ENCODE data around the gene SLC25A13. TPM values are rescaled to one million over a fixed set of nuclear protein-coding genes. Genes with fewer than 3 reads are reported as not detected.

Gene SLC25A13
- total RNA-seq, 1 experiment from 2014 or later, result 71.7 TPM

GRCh38 chr7:96342049-96342448 is 20.2 kb upstream of the SLC25A13 start:
- no peak overlapping the region for H2BK120ac ChIP-seq (ENCODE audit: low read depth, low read length, poor library complexity, severe bottlenecking)
- H4K8ac ChIP-seq (replicated peaks; ENCODE audit: insufficient read length, low read depth, low read length), result no peak overlapping the region
- Mint-ChIP-seq H3K9me3 (no peaks in the 10 kb centered on the region), H3K27ac (no peak overlapping the region), H3K4me1 (no peaks in the 10 kb centered on the region), H3K27me3 (ENCODE audit: low read depth) (peaks cover 24% of the 10 kb centered on the region), H3K36me3 (ENCODE audit: insufficient read depth in 1 of 3, low read depth in 3 of 3) (no peaks in the 10 kb centered on the region), H3K4me3 (no peak overlapping the region)
- no peak for DNase-seq
- H2BK12ac ChIP-seq (ENCODE audit: insufficient read length, low read depth, low read length), result no peak overlapping the region
- H2BK5ac ChIP-seq (ENCODE audit: insufficient read length, low read length), result no peak overlapping the region
- H3K79me1 ChIP-seq (ENCODE audit: insufficient read depth, low read depth, low read length, poor library complexity, severe bottlenecking), result no peaks in the 10 kb centered on the region
- no peak overlapping the region for H2AK5ac ChIP-seq (ENCODE audit: insufficient read length, low read length)
- H3K18ac ChIP-seq (ENCODE audit: insufficient read length, low read depth, low read length), result no peak overlapping the region
- H3K4me2 ChIP-seq (ENCODE audit: insufficient read depth, insufficient read length, low read length), result no peak overlapping the region
- H3K14ac ChIP-seq (ENCODE audit: insufficient read depth, low read length), result no peak overlapping the region
- no peak overlapping the region for H2AFZ ChIP-seq (ENCODE audit: low read length)
- no peaks in the 10 kb centered on the region for H4K20me1 ChIP-seq (ENCODE audit: control insufficient read depth, insufficient read depth, insufficient read length)
- H3K79me2 ChIP-seq (ENCODE audit: insufficient read depth, low read length), result no peaks in the 10 kb centered on the region
- H3K56ac ChIP-seq (ENCODE audit: insufficient read length, low read depth, low read length), result no peak overlapping the region
- H3K4ac ChIP-seq (ENCODE audit: low read depth, low read length), result no peak overlapping the region
- H3K9me3 ChIP-seq (ENCODE audit: control insufficient read depth, low read depth, low read length), result no peaks in the 10 kb centered on the region
- no peak for TF ChIP-seq CTCF (conservative IDR thresholded peaks at IDR 0.05)
- H3T11ph ChIP-seq (ENCODE audit: low read length), result no peak overlapping the region
- H3K27ac ChIP-seq (ENCODE audit: insufficient read length, low read depth, low read length), result no peak overlapping the region
- H3K23me2 ChIP-seq (ENCODE audit: insufficient read length, low read depth, low read length, poor library complexity, severe bottlenecking), result no peaks in the 10 kb centered on the region
- no peak overlapping the region for H3K23ac ChIP-seq (ENCODE audit: insufficient read length, low read depth, low read length)
- no peaks in the 10 kb centered on the region for H3K4me1 ChIP-seq (ENCODE audit: insufficient read depth, low read length)
- H2BK15ac ChIP-seq (ENCODE audit: low read depth, low read length), result no peak overlapping the region
- WGBS (ENCODE audit: extremely low coverage, insufficient read length, low lambda C conversion rate), result no CpG with 5 or more reads among the region's 1 CpG
- H3K27me3 ChIP-seq (ENCODE audit: insufficient read depth, low read length), result no peaks in the 10 kb centered on the region
- H2BK20ac ChIP-seq (ENCODE audit: low read depth, low read length, poor library complexity, severe bottlenecking), result no peak overlapping the region
- H4K5ac ChIP-seq (ENCODE audit: insufficient read length, low read depth, low read length), result no peak overlapping the region
- no peak overlapping the region for H4K91ac ChIP-seq (ENCODE audit: insufficient read length, low read depth, low read length)
- H3K9ac ChIP-seq (ENCODE audit: extremely low read depth, insufficient read length, low read length), result no peak overlapping the region

All from H9 (cell line).